LNCAP (cell line): ENCODE results near the gene UBE2J2.

Source experiments
- CTCF ChIP-seq: fragments of 450-650 bp; IDR thresholded peaks from 2 replicates; pipeline ENCODE4 v1.5.1; 2017; ENCODE audit warnings: mild to moderate bottlenecking

Gene UBE2J2

DNA sequence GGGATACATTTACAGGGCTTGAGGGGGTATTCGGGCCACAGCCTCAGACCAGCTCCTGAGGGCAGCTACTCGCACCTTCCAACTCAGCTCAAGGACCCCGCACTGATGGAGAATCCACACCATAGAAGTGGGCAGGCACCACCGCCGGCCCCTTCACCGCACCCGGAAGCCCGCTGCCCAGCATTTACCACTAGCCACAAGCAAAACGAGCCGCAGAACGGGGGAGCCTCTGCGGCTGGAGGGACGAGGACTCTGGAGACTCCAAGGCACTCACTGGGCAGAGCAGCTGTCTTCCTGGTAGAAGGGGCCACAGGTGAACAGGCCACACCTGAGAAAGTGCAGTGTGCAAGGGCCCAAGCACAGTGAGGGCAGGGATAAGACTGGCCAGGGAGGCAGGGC, 5.4 kb downstream of the UBE2J2 start:
- TF ChIP-seq CTCF: no peak

DNA sequence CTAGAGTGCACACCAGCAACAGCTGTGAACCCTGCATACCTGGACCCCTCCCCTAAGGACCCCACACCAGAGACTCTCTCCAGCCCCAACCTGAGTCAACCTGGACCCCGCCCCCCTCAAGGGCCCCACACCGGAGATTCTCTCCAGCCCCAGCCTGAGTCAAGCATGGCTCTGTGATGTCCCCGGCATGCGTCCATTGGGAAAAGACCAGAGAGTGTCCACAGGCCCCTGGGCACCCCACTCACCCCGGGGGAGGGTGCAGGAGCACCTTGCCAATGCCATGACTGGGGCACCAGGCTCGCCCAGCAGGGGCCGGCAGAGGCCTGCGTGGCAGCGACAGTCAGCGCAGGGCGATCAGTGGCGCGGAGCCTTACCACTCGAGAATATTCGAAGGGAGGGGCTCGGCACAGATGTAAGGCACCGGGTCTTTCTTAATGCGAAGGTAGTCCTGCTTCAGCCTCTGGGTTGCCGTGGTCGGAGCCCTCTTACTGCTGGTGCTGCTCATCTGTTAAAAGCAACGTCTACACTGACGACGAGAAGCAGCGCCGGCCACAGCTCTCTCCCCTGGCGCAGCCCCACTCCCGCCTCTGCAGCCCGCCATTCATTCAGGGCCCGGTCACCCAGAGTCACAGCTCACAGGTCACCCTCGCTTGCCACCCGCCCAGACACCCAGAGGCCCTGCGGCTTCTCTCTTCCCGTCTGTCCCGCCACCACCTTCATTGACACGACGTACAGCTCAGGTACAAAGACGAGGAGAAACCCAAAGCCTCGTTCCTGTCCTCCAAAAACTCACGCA, 6.0 kb downstream of the UBE2J2 start:
- no peak for TF ChIP-seq CTCF

DNA sequence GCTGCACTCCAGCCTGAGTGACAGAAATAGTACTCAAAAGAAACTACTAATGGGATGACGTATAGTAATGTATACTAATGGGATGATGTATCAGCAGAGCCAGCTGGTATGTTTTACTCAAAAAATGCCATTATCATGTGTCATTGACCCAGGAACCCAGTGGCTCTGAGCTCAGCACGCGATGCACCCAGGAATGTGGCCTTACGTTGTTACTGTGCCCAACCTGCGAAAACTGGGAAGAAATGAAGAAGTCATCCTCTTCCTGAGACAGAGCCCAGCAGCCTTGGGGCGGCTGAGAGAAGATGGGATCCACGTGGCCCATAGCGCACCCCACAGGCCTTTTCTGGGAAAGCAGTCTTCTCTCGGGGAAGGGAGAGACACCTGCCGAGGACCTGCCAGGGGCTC, 8.8 kb downstream of the UBE2J2 start:
- no peak for TF ChIP-seq CTCF

DNA sequence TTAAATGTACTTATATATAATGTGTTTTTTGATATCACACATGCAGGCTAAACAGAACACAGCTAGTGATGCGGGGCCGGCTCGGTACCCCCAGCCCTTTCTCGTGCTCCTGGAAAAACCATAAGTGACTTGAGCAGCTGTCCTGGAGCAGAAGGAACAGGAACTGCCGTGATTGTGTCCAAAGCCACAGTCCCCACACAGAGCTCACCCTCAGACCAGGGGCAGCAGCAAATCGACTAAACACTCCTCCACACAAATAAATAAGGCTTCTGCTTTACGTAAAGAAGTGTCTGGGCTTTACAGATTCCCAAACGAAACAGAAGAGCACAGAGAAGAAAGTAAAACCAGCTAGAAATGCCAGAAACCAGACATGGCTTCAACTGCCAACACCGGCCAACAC, 9.6 kb downstream of the UBE2J2 start:
- TF ChIP-seq CTCF: no peak

GRCh38 chr1:1262758-1263157, 10.9 kb downstream of the UBE2J2 start:
- no peak for TF ChIP-seq CTCF

GRCh38 chr1:1262071-1262470, 11.6 kb downstream of the UBE2J2 start:
- TF ChIP-seq CTCF: no peak

DNA sequence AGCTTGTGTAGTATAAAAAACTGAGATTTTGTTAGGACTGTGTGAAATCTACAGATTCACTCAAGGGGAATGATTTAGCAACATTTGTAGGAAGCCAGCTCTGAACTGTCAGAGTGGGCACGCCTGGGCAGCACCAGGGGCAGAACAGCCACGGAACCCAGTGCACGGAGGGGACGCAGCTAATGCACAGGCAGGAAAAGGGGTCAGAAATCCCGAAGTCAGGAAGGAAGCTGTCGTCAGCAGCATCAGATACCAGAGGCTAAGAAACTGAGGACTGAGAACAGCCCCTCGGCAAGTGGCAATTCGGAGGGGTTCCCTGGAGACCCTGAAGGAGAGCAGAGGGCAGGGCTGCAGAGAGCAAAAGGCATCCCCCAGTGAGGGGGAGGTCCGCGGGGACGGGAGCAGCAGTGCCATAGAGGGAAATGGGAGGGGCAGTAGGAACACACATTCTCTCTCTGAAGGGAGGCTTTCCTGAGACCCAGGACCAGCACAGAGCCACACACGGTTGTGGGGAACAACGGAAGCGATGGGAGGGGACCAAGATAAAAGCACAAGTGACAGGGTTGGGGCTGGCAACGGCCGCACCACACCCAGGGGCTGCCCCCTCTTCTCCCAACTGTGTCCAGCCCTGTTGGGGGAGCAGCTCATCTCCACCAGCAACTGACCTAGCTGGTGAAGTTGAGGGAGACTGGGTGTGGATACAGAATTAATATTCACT, 12.7 kb downstream of the UBE2J2 start:
- TF ChIP-seq CTCF: no peak
